Stimulated activated CD8-positive, alpha-beta memory T cell treated with anti-CD3 and anti-CD28 coated beads, Interleukin-2, amount 100 ng/mL, for 1 hour (primary cell): ENCODE data around the gene TNFSF18.

Experiments
- DNase-seq, 2 donors: peaks; one replicate each; pipeline ENCODE4 v3.0.0-alpha.2; 2020; ENCODE audit warnings: low read depth in 2 of 2

Gene TNFSF18

DNA sequence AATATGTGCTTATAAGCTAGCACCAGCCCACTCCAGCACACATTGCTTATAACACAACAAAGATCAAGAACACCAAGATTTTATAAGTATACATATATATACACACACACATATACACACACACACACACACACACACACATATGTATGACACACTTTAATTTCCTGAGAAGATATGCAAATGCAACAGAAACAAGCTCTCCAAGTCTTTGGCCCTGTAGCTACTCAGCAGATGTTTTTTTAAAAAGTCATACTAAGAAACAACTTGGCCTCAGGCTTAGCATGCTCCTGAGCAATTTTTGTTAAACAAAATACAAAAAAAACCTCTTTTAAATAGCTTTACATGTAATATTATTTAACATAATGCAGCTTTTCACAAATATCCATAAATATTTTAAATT lies 11.1 kb downstream of the TNFSF18 start:
- no peak for DNase-seq

- DNase-seq, result no peak
Measured at GRCh38 chr1:173038875-173039554, 11.7 kb downstream of the TNFSF18 start.

DNA sequence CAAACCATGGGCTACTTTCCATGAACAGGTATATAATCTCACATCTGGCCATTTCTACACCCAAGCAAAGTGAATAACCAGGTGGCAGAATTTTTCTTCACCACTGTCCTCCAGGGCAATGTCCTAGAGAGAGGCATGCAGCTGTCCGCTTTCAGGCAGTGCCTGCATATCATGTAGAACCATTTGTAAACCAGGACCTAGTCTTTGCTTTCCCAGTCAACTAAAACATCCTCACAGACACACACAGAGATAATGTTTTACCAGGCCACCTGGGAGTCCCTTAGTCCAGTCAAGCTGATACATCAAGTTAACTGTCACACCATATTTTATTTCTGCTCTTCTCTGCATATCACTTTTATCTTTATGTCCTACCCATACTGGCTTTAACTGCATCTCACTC lies 26.2 kb downstream of the TNFSF18 start:
- no peak for DNase-seq

- DNase-seq, result no peak
Measured at GRCh38 chr1:173023343-173023742, 27.4 kb downstream of the TNFSF18 start.

GRCh38 chr1:173020138-173020750 lies 30.5 kb downstream of the TNFSF18 start:
- no peak for DNase-seq

GRCh38 chr1:173017792-173018191 lies 32.9 kb downstream of the TNFSF18 start:
- no peak for DNase-seq

- DNase-seq, result no peak
Measured at GRCh38 chr1:173016419-173016818, 34.3 kb downstream of the TNFSF18 start.

GRCh38 chr1:173015629-173016028 lies 35.1 kb downstream of the TNFSF18 start:
- DNase-seq, result no peak

DNA sequence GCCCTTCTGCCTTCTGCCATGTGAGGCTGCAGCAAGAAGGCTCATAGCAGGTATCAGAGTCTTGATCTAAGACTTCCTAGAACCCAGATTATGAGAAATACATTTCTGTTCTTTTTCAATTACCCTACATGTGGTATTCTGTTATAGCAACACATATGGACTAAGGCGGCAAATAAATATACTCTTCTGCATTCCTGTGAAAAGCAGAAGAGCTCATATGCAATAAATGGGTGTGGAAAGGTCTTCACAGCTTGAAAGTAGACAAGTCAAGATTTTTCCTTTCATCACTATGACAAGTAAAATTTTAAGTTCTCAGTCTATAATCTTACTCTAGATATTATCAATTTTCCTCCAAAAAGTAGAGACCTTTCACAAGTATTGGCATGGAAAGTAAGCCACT lies 36.6 kb downstream of the TNFSF18 start:
- no peak for DNase-seq

DNA sequence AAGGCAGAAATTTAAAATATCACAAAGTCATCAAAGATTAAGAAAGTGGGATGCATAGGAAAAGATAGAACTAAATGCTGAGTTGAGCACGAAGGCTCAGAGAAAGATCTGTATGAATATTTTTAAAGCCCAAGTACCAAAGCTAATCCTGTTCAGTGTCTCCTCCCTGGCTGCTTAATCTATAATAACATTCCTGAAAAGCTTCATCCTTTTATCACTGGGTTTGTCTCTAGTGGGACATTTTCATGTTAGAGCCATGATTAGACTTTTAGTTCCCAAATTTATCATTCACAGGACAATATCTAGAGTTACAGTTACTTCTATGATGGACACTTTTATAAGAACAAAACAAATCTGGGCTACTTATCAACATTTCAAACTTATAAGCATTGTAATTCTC lies 38.6 kb downstream of the TNFSF18 start:
- no peak for DNase-seq

- DNase-seq, result no peak
Measured at GRCh38 chr1:173009597-173009996, 41.1 kb downstream of the TNFSF18 start.

GRCh38 chr1:173005196-173005864 lies 45.4 kb downstream of the TNFSF18 start:
- no peak for DNase-seq

- no peak for DNase-seq
Measured at GRCh38 chr1:173002891-173003838, 47.6 kb downstream of the TNFSF18 start.

- DNase-seq, result no peak
Measured at GRCh38 chr1:172999349-172999748, 51.4 kb downstream of the TNFSF18 start.

GRCh38 chr1:172997941-172998361 lies 52.8 kb downstream of the TNFSF18 start:
- DNase-seq, result no peak

GRCh38 chr1:172993640-172994039 lies 57.1 kb downstream of the TNFSF18 start:
- no peak for DNase-seq

DNA sequence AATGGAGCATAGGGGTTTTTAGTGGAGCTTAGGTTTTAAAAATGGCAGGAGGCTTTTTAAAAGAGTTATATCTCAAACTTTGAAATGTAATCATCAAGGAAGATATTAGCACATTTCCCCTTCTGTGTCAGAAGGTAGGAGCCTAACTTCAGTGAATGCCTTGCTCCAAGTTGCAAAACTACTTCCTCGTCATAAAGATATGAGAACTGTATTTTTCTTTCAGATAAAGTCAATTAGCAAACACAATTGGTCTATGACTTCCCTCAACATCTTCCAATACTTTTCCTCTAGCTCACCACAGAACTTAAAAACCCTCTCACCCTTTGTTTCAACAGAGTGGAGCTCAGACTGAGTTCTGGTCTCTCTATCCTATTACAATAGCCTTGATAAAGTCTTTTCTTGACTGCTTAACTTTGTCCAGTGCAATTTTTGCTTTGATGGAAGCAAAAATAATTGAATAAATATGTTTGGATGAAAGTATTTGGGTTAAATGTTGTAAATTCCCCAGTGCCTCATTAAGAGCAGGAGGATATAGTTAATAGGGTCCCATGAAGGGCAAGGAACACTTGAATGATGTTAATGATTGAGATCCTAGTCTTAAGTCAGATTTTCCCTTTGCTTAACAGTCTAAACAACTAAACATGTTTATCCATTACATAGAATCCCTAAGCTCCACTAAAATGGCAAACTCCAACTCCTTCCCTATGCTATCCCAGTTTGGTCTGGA lies 58.9 kb downstream of the TNFSF18 start:
- DNase-seq, result no peak

GRCh38 chr1:172990598-172991215 lies 60.0 kb downstream of the TNFSF18 start:
- DNase-seq, result no peak
